HepG2 (cell line): ENCODE measurements around the gene GRM5. TPM values are rescaled to one million over a fixed set of nuclear protein-coding genes. Genes with fewer than 3 reads are reported as not detected.
A peak's percentile ranks its signal among the peaks of the same experiment; 100 is the strongest.

ENCODE experiments used
- ATAC-seq: fragments of 200-7000 bp; cut with Tn5 transposase; 3 replicates; pipeline ENCODE4 v1.9.1; 2020; ENCODE audit warnings: mild to moderate bottlenecking, moderate library complexity
- BruUV-seq: library from RNA; stranded (reverse); fragments of 400-500 nt; replicated peaks from 2 replicates; lab custom pipeline; 2021; lab: Mats Ljungman, UMichigan
- CTCF ChIA-PET: fragments of 300-600 bp; formaldehyde crosslinking; extraction: SDS; loops from one replicate; lab custom pipeline; 2021; ENCODE audit warnings: low total read pairs, inconsistent platforms, low intra/inter-chr PET ratio; lab: Yijun Ruan, JAX
- POLR2A ChIA-PET: fragments of 350-600 bp; sonication (Branson Sonifier 250); formaldehyde crosslinking; loops from one replicate; lab custom pipeline; 2020; ENCODE audit warnings: antibody characterized with exemption, inconsistent platforms; lab: Yijun Ruan, JAX
- DNase-seq: peaks from one replicate; pipeline ENCODE4 v3.0.0-alpha.2; 2015; ENCODE audit warnings: low spot score
- FAIRE-seq: peaks from 3 replicates; lab custom pipeline; 2011; peaks lifted over from hg19 to GRCh38; lab: Jason Lieb, UNC
- H2AFZ ChIP-seq: one replicate; pipeline ENCODE4 v1.6.1; 2011; ENCODE audit warnings: low read length, inconsistent platforms
- H3K27ac ChIP-seq: fragments of 300-600 bp; 3 replicates; pipeline ENCODE4 v1.8.0; 2011; ENCODE audit warnings: mixed run types, mild to moderate bottlenecking, mixed read lengths, low read length, inconsistent platforms; ENCODE audit not compliant: insufficient read depth; ENCODE audit errors: extremely low read length
- H3K27me3 ChIP-seq, 2 experiments: fragments of 200-600 bp in 1 of 2; 2 replicates in 1 of 2; 3 replicates in 1 of 2; pipeline versions ENCODE4 v1.6.0 to v1.8.0; 2011; ENCODE audit warnings: low read length in 2 of 2, mild to moderate bottlenecking in 2 of 2, moderate library complexity in 2 of 2, inconsistent platforms in 1 of 2; ENCODE audit not compliant: insufficient read depth in 2 of 2, control insufficient read depth in 1 of 2
- H3K36me3 ChIP-seq, 2 experiments: fragments of 200-600 bp in 1 of 2; replicated peaks in 1 of 2; 2 replicates in 1 of 2; 3 replicates in 1 of 2; pipeline versions ENCODE4 v1.5.1 to v1.8.0; 2011; ENCODE audit warnings: low read length in 2 of 2, inconsistent platforms in 1 of 2; ENCODE audit not compliant: insufficient read depth in 2 of 2, control insufficient read depth in 1 of 2
- H3K4me1 ChIP-seq: 2 replicates; pipeline ENCODE4 v1.5.1; 2012; ENCODE audit warnings: low read length, inconsistent platforms; ENCODE audit not compliant: insufficient read depth
- H3K4me2 ChIP-seq: 2 replicates; pipeline ENCODE4 v1.6.0; 2011; ENCODE audit warnings: low read depth, low read length, inconsistent platforms
- H3K4me3 ChIP-seq, 3 experiments: fragments of 200-600 bp in 1 of 3; sonication (generic), shearing (Covaris generic) in 1 of 3; replicated peaks in 1 of 3; 2 replicates each; pipeline ENCODE4 v1.5.1; 2011 to 2016; ENCODE audit warnings: low read length in 3 of 3, inconsistent platforms in 2 of 3, low read depth in 2 of 3, mild to moderate bottlenecking in 2 of 3, control low read depth in 1 of 3, mixed read lengths in 1 of 3; ENCODE audit not compliant: insufficient read depth in 1 of 3
- H3K79me2 ChIP-seq: one replicate; pipeline ENCODE4 v1.6.1; 2011; ENCODE audit warnings: low read length, inconsistent platforms; ENCODE audit not compliant: insufficient read depth
- H3K9ac ChIP-seq: 2 replicates; pipeline ENCODE4 v1.6.0; 2011; ENCODE audit warnings: mild to moderate bottlenecking, low read depth, low read length, inconsistent platforms; ENCODE audit not compliant: insufficient read depth
- H3K9me3 ChIP-seq: 2 replicates; pipeline ENCODE4 v1.5.1; 2012; ENCODE audit warnings: mild to moderate bottlenecking, low read length
- H4K20me1 ChIP-seq: 2 replicates; pipeline ENCODE4 v1.6.0; 2011; ENCODE audit warnings: inconsistent platforms, mild to moderate bottlenecking, low read length, moderate library complexity; ENCODE audit not compliant: insufficient read depth
- FOXA3 ChIP-seq: IDR thresholded peaks from 2 replicates; pipeline ENCODE4 v1.6.1; 2016; ENCODE audit warnings: missing genetic modification reagents, missing compliant biosample characterization
- GLMP ChIP-seq: sonication (generic); formaldehyde crosslinking; IDR thresholded peaks from 2 replicates; pipeline ENCODE4 v1.9.0; 2021; ENCODE audit warnings: missing genetic modification reagents, mild to moderate bottlenecking, borderline replicate concordance
- JUN ChIP-seq: sonication (generic); formaldehyde crosslinking; IDR thresholded peaks from 2 replicates; pipeline ENCODE4 v1.4.0; 2020; ENCODE audit warnings: mild to moderate bottlenecking, missing genetic modification reagents
- KLF15 ChIP-seq: sonication (generic); formaldehyde crosslinking; IDR thresholded peaks from 2 replicates; pipeline ENCODE4 v1.8.1; 2023; ENCODE audit warnings: borderline replicate concordance, mild to moderate bottlenecking, inconsistent platforms, missing genetic modification reagents, mixed read lengths
- NBN ChIP-seq: fragments of 450-650 bp; conservative IDR thresholded peaks from 2 replicates; pipeline ENCODE4 v1.6.1; 2017
- SMARCC2 ChIP-seq: fragments of 450-650 bp; IDR thresholded peaks from 2 replicates; pipeline ENCODE4 v1.6.1; 2017; ENCODE audit warnings: antibody characterized with exemption, mild to moderate bottlenecking
- ZNF530 ChIP-seq: sonication (generic); formaldehyde crosslinking; IDR thresholded peaks from 2 replicates; pipeline ENCODE4 v1.5.0; 2020; ENCODE audit warnings: low read depth, mild to moderate bottlenecking, missing genetic modification reagents
- ZNF75D ChIP-seq: sonication (generic); formaldehyde crosslinking; IDR thresholded peaks from 2 replicates; pipeline ENCODE4 v1.8.1; 2023; ENCODE audit warnings: missing genetic modification reagents, mild to moderate bottlenecking, borderline replicate concordance
- WGBS: methylation state at CpG from one replicate; pipeline ENCODE4 v1.1.6; 2017; ENCODE audit warnings: low lambda C conversion rate; 5-methylcytosine and 5-hydroxymethylcytosine counted together
- in situ Hi-C: cut with HindIII; loops from 2 replicates; pipeline ENCODE4 v1.10.0; 2017; ENCODE audit warnings: low pct_unique_long_range_greater_than_20kb; ENCODE audit not compliant: extremely low pct_ligation_motif_present
- intact Hi-C: fragments of 100-400 bp; cut with micrococcal nuclease; formaldehyde crosslinking; loops from one replicate; pipeline ENCODE4 v1.10.0; 2022; ENCODE audit not compliant: unreplicated experiment
- polyA plus RNA-seq, 8 experiments: library from polyadenylated mRNA; depleted of rRNA in 3 of 8; stranded (reverse) in 7 of 8; unstranded in 1 of 8; fragments of >200 nt; fragmentation: Illumina TruSeq in 4 of 8; extraction: Trizol in 4 of 8; gene quantifications; 2 replicates each; pipeline versions ENCODE4 v1.2.1 to v1.2.3, GENCODE V29; 2011 to 2016; ENCODE audit warnings: low read depth in 4 of 8, missing spikeins in 1 of 8, mixed read lengths in 1 of 8; ENCODE audit not compliant: insufficient read depth in 1 of 8
- total RNA-seq, 5 experiments: library from RNA; depleted of rRNA; stranded (reverse); fragments of >200 nt; fragmentation: Illumina TruSeq; extraction: Trizol; gene quantifications; 2 replicates each; pipeline ENCODE4 v1.2.3, GENCODE V29; 2016; ENCODE audit warnings: low read depth in 1 of 5
- TF ChIP-seq, protein P1 (sequence below): sonication (generic); formaldehyde crosslinking; IDR thresholded peaks from 2 replicates; pipeline ENCODE4 v1.8.1; 2023; ENCODE audit warnings: mild to moderate bottlenecking, missing genetic modification reagents
- TF ChIP-seq, protein P2 (sequence below): IDR thresholded peaks from 2 replicates; pipeline ENCODE4 v1.4.0; 2020; ENCODE audit warnings: mild to moderate bottlenecking, missing genetic modification reagents

Gene GRM5
- total and polyA plus RNA-seq, 2 of the 13 experiments (the other 11 are each of a cell fraction or from before 2014, with no cell fraction given), result not detected

DNA sequence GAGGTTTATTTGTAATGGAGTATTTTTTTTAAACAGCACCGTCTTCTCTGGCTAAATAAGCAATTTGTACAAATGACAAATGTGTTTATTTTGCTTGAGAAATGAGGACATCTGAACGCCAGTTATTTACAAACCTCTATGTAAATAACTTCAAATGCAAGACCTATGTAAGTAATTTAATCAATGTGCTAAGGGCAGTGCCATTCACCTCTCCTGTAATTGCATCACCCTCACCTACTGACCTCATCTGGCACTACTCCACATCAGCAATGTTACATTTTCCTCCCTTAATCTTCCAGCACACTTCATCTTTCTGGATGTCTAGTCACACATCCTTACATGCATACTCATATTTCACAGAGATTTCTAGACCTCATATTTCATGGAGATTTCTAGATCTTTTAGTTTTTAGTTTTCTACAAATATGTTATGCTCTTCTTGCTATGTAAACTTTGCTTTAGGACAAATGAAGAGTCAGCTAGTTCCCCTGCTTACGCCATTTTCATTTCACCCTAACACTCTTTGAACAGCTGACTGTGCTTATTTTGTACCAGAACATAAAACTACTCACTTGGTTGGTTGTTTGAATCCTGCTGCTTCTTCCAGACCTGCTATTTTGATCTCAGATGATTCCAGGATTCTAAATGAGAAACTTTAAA is 238.6 kb downstream of the GRM5 start (continued):
- TF ChIP-seq ZNF530 (CRISPR knock-in tag), result no peak
- TF ChIP-seq JUN (CRISPR knock-in tag), result no peak
- TF ChIP-seq KLF15, result no peak
- peak; percentile 27; the same call in 1 of the 2 replicates for TF ChIP-seq FOXA3
- no peak for TF ChIP-seq NBN
- TF ChIP-seq, protein P1, sequence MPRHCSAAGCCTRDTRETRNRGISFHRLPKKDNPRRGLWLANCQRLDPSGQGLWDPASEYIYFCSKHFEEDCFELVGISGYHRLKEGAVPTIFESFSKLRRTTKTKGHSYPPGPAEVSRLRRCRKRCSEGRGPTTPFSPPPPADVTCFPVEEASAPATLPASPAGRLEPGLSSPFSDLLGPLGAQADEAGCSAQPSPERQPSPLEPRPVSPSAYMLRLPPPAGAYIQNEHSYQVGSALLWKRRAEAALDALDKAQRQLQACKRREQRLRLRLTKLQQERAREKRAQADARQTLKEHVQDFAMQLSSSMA, result no peak
- TF ChIP-seq GLMP (CRISPR knock-in tag), result no peak
- no peak for TF ChIP-seq ZNF75D (CRISPR knock-in tag)

GRCh38 chr11:88819616-88820015 is 246.2 kb downstream of the GRM5 start:
- intact Hi-C loops (no loop called here), in situ Hi-C loops (no loop called here)
- H3K9me3 ChIP-seq, result no peaks in the 10 kb centered on the region
- DNase-seq (no peak), FAIRE-seq (no peak), ATAC-seq (no peak)
- no peak overlapping the region for H2AFZ ChIP-seq
- no peaks in the 10 kb centered on the region for H3K27me3 ChIP-seq
- 26% methylated on average over 3 of the region's 3 CpGs for WGBS
- BruUV-seq, result no TSS peak
- H3K9ac ChIP-seq, result no peak overlapping the region
- POLR2A ChIA-PET, result no interaction called here
- CTCF ChIA-PET, result no interaction called here
- no peak overlapping the region for H3K4me3 ChIP-seq
- TF ChIP-seq, protein P2, sequence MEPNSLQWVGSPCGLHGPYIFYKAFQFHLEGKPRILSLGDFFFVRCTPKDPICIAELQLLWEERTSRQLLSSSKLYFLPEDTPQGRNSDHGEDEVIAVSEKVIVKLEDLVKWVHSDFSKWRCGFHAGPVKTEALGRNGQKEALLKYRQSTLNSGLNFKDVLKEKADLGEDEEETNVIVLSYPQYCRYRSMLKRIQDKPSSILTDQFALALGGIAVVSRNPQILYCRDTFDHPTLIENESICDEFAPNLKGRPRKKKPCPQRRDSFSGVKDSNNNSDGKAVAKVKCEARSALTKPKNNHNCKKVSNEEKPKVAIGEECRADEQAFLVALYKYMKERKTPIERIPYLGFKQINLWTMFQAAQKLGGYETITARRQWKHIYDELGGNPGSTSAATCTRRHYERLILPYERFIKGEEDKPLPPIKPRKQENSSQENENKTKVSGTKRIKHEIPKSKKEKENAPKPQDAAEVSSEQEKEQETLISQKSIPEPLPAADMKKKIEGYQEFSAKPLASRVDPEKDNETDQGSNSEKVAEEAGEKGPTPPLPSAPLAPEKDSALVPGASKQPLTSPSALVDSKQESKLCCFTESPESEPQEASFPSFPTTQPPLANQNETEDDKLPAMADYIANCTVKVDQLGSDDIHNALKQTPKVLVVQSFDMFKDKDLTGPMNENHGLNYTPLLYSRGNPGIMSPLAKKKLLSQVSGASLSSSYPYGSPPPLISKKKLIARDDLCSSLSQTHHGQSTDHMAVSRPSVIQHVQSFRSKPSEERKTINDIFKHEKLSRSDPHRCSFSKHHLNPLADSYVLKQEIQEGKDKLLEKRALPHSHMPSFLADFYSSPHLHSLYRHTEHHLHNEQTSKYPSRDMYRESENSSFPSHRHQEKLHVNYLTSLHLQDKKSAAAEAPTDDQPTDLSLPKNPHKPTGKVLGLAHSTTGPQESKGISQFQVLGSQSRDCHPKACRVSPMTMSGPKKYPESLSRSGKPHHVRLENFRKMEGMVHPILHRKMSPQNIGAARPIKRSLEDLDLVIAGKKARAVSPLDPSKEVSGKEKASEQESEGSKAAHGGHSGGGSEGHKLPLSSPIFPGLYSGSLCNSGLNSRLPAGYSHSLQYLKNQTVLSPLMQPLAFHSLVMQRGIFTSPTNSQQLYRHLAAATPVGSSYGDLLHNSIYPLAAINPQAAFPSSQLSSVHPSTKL (CRISPR knock-in tag), result no peak
- TF ChIP-seq SMARCC2, result no peak
- no peaks in the 10 kb centered on the region for H3K36me3 ChIP-seq
- H3K27ac ChIP-seq, result no peak overlapping the region
- no peaks in the 10 kb centered on the region for H3K4me1 ChIP-seq
- H3K79me2 ChIP-seq, result no peaks in the 10 kb centered on the region
- no peaks in the 10 kb centered on the region for H4K20me1 ChIP-seq
- H3K4me2 ChIP-seq, result no peak overlapping the region
